ENCODE measurements around the gene GBE1. TPM values are rescaled to one million over a fixed set of nuclear protein-coding genes. Genes with fewer than 3 reads are reported as not detected.

Gene GBE1
- total RNA-seq, 2 experiments from 2014 or later = 108 to 114 TPM

DNA sequence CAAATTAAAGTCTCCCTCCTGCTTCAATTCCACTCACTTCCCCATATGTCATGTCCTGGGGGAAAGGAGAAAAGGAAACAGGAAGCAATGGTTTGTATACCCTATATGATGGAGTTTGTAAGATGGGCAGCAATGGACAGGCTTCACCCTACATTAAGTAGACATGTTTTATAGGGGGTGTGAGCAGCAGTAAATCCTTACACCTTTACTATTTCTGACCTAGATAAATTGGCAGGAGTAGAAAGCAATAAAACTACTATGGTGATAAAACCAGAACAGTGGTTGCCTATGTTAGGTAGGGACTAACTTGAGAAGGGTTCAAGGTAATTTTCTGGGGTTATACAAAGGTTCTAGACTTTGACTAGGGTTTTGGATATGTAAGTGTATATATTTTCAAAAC, 301.7 kb downstream of the GBE1 start:
- ChIA-PET POLR2A (no interaction called here), CTCF (no interaction called here)
- ATAC-seq = no peak
- TF ChIP-seq, protein P1, sequence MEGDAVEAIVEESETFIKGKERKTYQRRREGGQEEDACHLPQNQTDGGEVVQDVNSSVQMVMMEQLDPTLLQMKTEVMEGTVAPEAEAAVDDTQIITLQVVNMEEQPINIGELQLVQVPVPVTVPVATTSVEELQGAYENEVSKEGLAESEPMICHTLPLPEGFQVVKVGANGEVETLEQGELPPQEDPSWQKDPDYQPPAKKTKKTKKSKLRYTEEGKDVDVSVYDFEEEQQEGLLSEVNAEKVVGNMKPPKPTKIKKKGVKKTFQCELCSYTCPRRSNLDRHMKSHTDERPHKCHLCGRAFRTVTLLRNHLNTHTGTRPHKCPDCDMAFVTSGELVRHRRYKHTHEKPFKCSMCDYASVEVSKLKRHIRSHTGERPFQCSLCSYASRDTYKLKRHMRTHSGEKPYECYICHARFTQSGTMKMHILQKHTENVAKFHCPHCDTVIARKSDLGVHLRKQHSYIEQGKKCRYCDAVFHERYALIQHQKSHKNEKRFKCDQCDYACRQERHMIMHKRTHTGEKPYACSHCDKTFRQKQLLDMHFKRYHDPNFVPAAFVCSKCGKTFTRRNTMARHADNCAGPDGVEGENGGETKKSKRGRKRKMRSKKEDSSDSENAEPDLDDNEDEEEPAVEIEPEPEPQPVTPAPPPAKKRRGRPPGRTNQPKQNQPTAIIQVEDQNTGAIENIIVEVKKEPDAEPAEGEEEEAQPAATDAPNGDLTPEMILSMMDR (IDR thresholded peaks at IDR 0.05) = no peak
- Mint-ChIP-seq H3K4me3 (no peak overlapping the region), H3K4me1 (ENCODE audit: low read depth) (no peaks in the 10 kb centered on the region), H3K9me3 (no peaks in the 10 kb centered on the region), H3K36me3 (ENCODE audit: low read depth) (no peaks in the 10 kb centered on the region), H3K27me3 (no peaks in the 10 kb centered on the region), H3K27ac (no peak overlapping the region)
- intact Hi-C loops (cut with micrococcal nuclease) = no loop called here
- no peak for DNase-seq

DNA sequence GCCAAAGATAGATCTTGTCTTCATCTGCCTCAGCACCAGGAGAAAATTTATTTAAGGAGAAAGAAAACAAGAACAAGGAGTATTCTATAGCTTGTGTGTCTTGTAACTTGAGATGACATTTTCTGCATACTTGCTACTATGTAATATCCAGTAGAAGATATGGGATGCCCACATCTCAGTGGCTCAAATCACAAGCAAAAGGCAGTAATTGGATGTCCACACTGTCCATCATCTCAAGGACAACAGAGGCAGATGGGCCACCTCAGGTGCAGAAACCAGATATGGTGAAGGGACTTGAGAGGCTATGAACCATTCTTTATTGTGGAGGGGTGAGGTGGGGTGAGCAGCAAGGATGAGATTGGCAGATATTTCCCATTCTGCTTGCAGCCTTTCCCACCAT, 309.0 kb downstream of the GBE1 start:
- intact Hi-C loops (cut with micrococcal nuclease) = no loop called here
- no peaks in the 10 kb centered on the region for H3K4me1 Mint-ChIP-seq (ENCODE audit: low read depth)

DNA sequence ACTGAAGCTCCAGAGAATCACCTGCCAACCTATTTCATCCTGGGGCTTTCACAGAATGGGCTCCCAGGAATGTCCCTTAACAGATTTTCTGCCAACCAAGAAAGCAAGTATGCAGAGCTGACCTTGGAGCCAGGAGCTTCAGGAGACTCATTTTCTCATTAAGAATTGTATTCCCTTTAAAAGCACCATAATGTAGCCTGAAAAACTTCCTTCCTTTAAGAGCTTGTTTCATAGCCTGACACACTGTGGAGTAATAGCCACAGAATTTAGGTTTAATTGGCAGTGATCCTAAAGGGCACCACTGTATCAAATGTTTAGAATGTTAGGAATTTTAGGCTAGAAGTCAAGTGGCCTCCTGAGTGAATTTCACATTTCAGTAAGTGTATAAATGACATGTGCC, 309.8 kb downstream of the GBE1 start:
- Mint-ChIP-seq H3K4me3 (no peak overlapping the region), H3K4me1 (ENCODE audit: low read depth) (no peaks in the 10 kb centered on the region), H3K27ac (no peak overlapping the region), H3K36me3 (ENCODE audit: low read depth) (no peaks in the 10 kb centered on the region), H3K27me3 (no peaks in the 10 kb centered on the region), H3K9me3 (no peaks in the 10 kb centered on the region)
- ATAC-seq (no peak), DNase-seq (no peak)
- ChIA-PET CTCF (interaction anchor here (1.2 to 1.5 kb wide), 2 partner anchors 12 to 39 kb away, joined by 3 to 4 read pairs; no protein-coding TSS in a partner anchor), POLR2A (no interaction called here)
- intact Hi-C loops (cut with micrococcal nuclease) = no loop called here
- TF ChIP-seq, protein P1 (IDR thresholded peaks at IDR 0.05) = no peak

More for the DNA sequence above, 309.0 kb downstream of the GBE1 start:
- ChIA-PET CTCF (no interaction called here), POLR2A (no interaction called here)
- Mint-ChIP-seq H3K36me3 (ENCODE audit: low read depth) (no peaks in the 10 kb centered on the region), H3K27ac (no peak overlapping the region), H3K4me3 (no peak overlapping the region), H3K9me3 (no peaks in the 10 kb centered on the region), H3K27me3 (no peaks in the 10 kb centered on the region)
- DNase-seq (no peak), ATAC-seq (no peak)
- TF ChIP-seq, protein P1 (IDR thresholded peaks at IDR 0.05) = no peak

DNA sequence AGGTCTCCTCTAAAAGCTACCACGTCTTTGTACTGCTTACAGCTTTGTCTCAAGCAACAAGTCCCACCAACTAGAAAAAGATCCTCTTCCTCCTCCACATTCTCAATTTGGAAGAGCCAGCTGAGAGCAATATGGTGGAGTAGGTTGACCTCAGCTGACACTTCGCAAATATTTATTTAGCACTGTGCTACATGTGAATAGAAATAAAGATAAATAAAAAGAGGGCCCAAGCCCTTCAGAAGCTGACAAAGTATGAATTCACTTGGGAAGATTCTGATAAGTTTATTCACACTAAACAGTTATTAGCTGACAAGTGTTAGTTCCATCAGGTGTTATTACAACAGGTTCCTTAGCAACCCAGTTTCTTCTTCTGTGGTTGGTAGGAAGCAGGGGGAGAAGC, 310.3 kb downstream of the GBE1 start:
- no peak overlapping the region for H3K27ac Mint-ChIP-seq
- H3K4me3 Mint-ChIP-seq = no peak overlapping the region
- intact Hi-C loops (cut with micrococcal nuclease) = no loop called here
- ATAC-seq = no peak
- H3K27me3 Mint-ChIP-seq = no peaks in the 10 kb centered on the region
- ChIA-PET CTCF (interaction anchor here (1.2 to 1.5 kb wide), 2 partner anchors 13 to 39 kb away, joined by 3 to 4 read pairs; no protein-coding TSS in a partner anchor), POLR2A (no interaction called here)
- no peaks in the 10 kb centered on the region for H3K36me3 Mint-ChIP-seq (ENCODE audit: low read depth)
- H3K4me1 Mint-ChIP-seq (ENCODE audit: low read depth) = no peaks in the 10 kb centered on the region
- TF ChIP-seq, protein P1 (IDR thresholded peaks at IDR 0.05) = no peak
- no peaks in the 10 kb centered on the region for H3K9me3 Mint-ChIP-seq
- DNase-seq = no peak

DNA sequence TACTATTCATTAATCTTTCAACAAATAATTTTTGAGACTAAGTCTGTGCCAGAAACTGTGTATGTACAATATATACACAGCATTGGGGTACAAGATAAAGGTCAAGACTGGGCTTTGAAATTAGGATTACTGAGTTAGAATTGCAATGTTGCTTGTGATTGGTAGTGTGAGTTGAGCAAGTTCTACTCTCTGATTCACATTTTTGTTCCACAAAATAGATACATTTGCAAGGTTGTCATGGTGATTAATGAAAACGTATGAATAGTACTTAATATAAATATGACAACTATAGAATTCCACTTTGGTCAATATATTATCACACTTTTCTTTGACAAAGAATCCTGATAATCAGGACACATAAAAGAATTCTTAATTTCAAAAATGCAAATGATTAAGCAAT, 314.6 kb downstream of the GBE1 start:
- intact Hi-C loops (cut with micrococcal nuclease) = no loop called here
- ATAC-seq (no peak), DNase-seq (no peak)
- Mint-ChIP-seq H3K27me3 (no peaks in the 10 kb centered on the region), H3K27ac (no peak overlapping the region), H3K36me3 (ENCODE audit: low read depth) (no peaks in the 10 kb centered on the region), H3K4me3 (no peak overlapping the region), H3K9me3 (no peaks in the 10 kb centered on the region), H3K4me1 (ENCODE audit: low read depth) (no peaks in the 10 kb centered on the region)
- TF ChIP-seq, protein P1 (IDR thresholded peaks at IDR 0.05) = no peak
- ChIA-PET CTCF (no interaction called here), POLR2A (no interaction called here)
